GM23248 (cell line): Measurements from ENCODE around the gene TMA7.

Experiments used
- EZH2 ChIP-seq: fragments of 200-600 bp; sonication (generic); IDR thresholded peaks from 2 replicates; pipeline ENCODE4 v1.6.1; 2018; ENCODE audit warnings: antibody characterized with exemption, mild to moderate bottlenecking; ENCODE audit not compliant: insufficient read depth, poor library complexity, severe bottlenecking
- EZH2phosphoT487 ChIP-seq: fragments of 200-600 bp; sonication (generic); IDR thresholded peaks from 2 replicates; pipeline ENCODE4 v1.6.1; 2018; ENCODE audit warnings: antibody characterized with exemption, moderate library complexity, mild to moderate bottlenecking, low read depth; ENCODE audit not compliant: insufficient read depth

GRCh38 chr3:48456456-48456855, 16.4 kb downstream of the TMA7 start:
- no peak for TF ChIP-seq EZH2
- no peak for TF ChIP-seq EZH2phosphoT487
